Measurements from ENCODE around the gene TSPO.

DNA sequence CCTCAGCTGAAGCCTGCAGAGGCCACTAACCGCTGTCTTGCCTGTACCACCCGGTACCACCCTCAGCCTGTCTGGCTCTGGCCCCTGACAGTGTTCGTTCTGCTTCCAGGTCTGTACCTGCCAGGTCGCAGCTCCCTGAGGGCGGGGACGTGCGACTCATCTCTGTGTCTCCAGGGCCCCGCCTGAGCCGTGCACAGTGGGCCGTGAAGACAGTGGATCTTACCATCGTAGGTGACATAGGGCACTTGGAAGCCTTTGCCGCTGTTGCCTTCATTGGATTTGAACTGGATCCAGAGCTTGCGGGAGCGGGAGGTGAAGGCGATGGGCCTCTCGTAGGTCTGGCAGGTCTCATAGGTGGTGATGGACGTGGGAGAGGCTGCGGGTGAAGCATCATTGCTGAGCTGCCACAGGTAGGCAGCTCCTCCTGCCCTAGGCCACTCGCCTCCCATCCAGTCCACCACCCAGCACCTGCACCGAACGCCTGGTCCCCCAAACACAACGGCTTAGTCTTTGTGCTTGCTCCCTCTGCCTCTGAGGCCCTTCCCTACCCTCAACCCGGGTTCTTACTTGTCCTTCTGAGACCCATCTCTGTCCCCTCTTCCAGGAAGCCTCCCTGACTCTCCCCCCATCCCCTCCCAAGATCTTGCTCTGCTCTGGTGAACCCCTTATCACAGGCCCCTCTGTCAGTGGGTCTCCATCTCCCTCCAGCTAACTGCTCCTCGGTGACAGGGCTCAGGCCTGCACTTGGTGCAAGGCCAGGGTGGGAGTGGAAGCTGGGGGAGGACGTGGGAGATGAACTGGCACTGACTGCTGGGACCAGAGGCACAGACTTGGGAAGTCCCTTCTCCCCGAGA is 56.7 kb downstream of the TSPO start:
- TF ChIP-seq, protein P1, sequence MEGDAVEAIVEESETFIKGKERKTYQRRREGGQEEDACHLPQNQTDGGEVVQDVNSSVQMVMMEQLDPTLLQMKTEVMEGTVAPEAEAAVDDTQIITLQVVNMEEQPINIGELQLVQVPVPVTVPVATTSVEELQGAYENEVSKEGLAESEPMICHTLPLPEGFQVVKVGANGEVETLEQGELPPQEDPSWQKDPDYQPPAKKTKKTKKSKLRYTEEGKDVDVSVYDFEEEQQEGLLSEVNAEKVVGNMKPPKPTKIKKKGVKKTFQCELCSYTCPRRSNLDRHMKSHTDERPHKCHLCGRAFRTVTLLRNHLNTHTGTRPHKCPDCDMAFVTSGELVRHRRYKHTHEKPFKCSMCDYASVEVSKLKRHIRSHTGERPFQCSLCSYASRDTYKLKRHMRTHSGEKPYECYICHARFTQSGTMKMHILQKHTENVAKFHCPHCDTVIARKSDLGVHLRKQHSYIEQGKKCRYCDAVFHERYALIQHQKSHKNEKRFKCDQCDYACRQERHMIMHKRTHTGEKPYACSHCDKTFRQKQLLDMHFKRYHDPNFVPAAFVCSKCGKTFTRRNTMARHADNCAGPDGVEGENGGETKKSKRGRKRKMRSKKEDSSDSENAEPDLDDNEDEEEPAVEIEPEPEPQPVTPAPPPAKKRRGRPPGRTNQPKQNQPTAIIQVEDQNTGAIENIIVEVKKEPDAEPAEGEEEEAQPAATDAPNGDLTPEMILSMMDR (IDR thresholded peaks at IDR 0.05; ENCODE audit: low read length), result no peak
- no peak for TF ChIP-seq EZH2 (IDR thresholded peaks at IDR 0.05; ENCODE audit: borderline replicate concordance, low read length)

Data from OCI-LY1 (cell line).